VCaP (cell line): ENCODE data around the gene ALDH1B1.

Source experiments
- H3K27ac ChIP-seq: fragments of 450-650 bp; 2 replicates; pipeline ENCODE4 v1.5.1; 2017
- CTCF ChIP-seq: fragments of 450-650 bp; conservative IDR thresholded peaks from 2 replicates; pipeline ENCODE4 v1.5.1; 2017; ENCODE audit warnings: mild to moderate bottlenecking, moderate library complexity

ALDH1B1 gene

GRCh38 chr9:38413283-38413682 lies 20.8 kb downstream of the ALDH1B1 start:
- TF ChIP-seq CTCF = no peak
- H3K27ac ChIP-seq = no peak overlapping the region

DNA sequence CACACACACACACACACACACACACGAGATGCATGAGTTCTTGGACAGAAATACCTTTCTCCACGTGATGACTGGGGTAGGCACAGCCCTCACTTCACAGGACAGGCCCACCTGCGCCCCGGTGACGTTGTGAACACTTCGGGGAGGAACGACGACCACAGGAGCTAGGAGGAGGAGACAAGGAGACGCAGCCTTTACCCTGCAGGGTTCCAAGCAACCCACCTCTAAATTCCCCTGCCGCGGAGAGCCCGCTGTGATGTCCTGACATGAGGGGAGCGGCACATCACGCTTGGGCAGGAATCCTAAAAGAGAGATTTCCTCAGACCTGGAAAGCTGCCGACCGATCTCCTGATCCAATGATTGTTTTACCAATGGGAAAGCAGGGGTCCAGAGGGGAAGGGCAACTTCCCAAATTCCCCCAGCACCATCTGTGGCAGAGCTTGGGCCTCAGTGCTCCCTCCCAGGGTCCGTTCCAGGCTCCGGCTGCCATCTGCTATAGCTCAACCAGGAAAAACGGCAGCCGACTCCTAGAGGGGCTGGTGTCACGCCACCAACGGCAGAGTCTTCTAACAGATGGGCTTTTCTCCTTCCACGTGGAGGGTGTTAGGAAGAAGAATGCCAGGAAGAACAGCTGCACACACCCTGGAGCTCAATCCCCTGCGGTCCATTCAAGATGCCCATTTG lies 21.7 kb downstream of the ALDH1B1 start:
- TF ChIP-seq CTCF = no peak
- H3K27ac ChIP-seq = no peak overlapping the region

DNA sequence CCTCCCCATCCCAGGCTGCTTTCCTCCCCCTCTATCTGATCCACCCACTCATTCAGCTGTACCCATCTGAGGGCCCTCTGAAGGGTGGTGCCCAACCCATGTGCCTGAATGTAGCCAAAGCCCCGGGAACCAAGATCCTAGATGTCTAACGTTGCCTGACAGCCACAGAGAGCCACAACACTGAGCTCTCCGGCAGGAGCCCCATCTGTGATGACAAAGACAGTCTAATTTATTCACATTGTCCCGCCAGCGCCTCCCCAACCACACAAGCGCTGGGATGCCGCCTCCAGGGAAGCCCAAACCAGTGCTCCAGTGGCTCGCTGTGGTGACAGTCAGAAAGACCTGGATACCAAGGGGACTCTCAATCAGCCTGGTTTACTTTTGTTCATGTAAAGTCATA lies 23.4 kb downstream of the ALDH1B1 start:
- TF ChIP-seq CTCF = no peak

DNA sequence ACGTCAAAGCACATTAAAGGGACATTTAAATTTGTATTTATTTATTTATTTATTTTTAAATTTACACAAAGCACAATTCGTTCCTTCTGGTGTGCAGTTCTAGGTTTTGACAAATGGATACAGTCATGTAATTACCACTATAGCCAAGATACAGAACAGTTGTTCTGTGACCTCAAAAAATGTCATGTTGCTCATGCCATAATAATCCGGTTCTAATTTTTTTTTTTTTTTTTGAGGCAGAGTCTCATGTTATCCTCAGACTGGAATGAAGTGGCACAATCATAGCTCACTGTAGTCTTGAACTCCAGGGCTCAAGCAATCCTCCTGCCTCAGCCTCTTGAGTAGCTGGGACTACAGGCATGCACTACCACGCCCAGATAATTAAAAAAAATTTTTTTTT lies 24.0 kb downstream of the ALDH1B1 start:
- no peak overlapping the region for H3K27ac ChIP-seq
- TF ChIP-seq CTCF = no peak

More for the DNA sequence above, 23.4 kb downstream of the ALDH1B1 start:
- H3K27ac ChIP-seq = no peak overlapping the region

- TF ChIP-seq CTCF = peak; percentile 69
- H3K27ac ChIP-seq = no peak overlapping the region
Measured at GRCh38 chr9:38417003-38417945, 24.8 kb downstream of the ALDH1B1 start.

DNA sequence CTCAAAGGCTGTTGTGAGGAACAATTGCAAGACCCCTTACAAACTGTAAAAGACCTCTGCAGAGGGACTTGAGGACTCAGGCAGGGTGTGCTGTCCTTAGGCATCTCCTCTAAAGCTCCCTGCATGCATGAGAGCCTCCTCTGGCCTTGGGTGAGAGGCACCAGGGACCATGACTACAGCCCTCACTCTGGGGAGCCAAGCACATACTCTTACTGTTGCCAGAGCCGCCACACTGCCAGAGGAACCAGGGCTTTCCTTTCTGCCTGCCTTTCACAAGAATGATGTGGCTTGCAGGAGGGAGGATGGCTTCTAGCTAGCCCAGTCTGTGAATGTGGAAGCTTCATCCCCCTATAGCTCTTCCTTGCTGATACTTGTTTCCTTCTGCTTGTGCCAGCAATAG lies 25.9 kb downstream of the ALDH1B1 start:
- no peak for TF ChIP-seq CTCF
- H3K27ac ChIP-seq = no peak overlapping the region

DNA sequence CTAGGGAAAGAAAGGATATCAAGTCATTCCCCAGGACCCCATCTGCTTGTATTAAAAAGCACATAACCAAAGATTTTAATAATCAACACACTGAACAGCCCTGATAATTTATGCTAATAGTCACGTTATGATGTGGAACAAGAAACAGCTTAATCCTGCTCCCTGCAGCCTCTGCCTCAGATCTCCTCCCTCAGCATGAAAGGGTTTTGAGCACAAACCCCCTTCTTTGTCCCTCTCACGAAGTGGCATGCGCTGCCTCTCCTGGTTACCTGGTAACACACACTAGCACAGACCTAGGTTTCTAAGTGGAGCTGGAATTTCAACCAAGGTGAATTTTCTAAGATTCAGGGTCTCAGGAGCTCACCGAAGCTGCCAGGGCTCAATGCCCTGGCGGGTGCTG lies 26.7 kb downstream of the ALDH1B1 start:
- TF ChIP-seq CTCF = no peak

More for the DNA sequence above, 26.7 kb downstream of the ALDH1B1 start:
- H3K27ac ChIP-seq = no peak overlapping the region
